IMR-90 (cell line): ENCODE results near the gene LYRM2. TPM values are rescaled to one million over a fixed set of nuclear protein-coding genes. Genes with fewer than 3 reads are reported as not detected.

ENCODE experiments used
- ATAC-seq: fragments of 200-7000 bp; cut with Tn5 transposase; 2 replicates; pipeline ENCODE4 v1.9.1; 2020; ENCODE audit warnings: low read depth, mild to moderate bottlenecking, moderate library complexity
- BruUV-seq: library from RNA; stranded (reverse); fragments of 400-500 nt; replicated peaks from 2 replicates; lab custom pipeline; 2021; lab: Mats Ljungman, UMichigan
- CTCF ChIA-PET: fragments of 300-600 bp; formaldehyde crosslinking; extraction: SDS; loops from one replicate; lab custom pipeline; 2021; ENCODE audit warnings: antibody characterized with exemption; lab: Yijun Ruan, JAX
- POLR2A ChIA-PET: fragments of 300-600 bp; sonication (Branson Sonifier 250); formaldehyde crosslinking; loops from one replicate; lab custom pipeline; 2022; ENCODE audit warnings: antibody characterized with exemption; ENCODE audit not compliant: unreplicated experiment; lab: Charles Lee
- DNase-seq: peaks from one replicate; pipeline ENCODE4 v3.0.0; 2013
- H2AFZ ChIP-seq: replicated peaks from 2 replicates; pipeline ENCODE3; 2013; ENCODE audit warnings: low read length, mild to moderate bottlenecking; ENCODE audit not compliant: poor library complexity
- H2AK5ac ChIP-seq: 2 replicates; pipeline ENCODE4 v1.6.1; 2013; ENCODE audit warnings: low read depth, low read length, inconsistent platforms
- H2AK9ac ChIP-seq: replicated peaks from 2 replicates; pipeline ENCODE3; 2013; ENCODE audit warnings: mild to moderate bottlenecking, low read depth, low read length, moderate library complexity; ENCODE audit not compliant: poor library complexity
- H2BK120ac ChIP-seq: 2 replicates; pipeline ENCODE4 v1.6.1; 2013; ENCODE audit warnings: low read depth, low read length, inconsistent platforms
- H2BK15ac ChIP-seq: 3 replicates; pipeline ENCODE4 v1.6.1; 2013; ENCODE audit warnings: low read depth, low read length, inconsistent platforms
- H2BK20ac ChIP-seq: 2 replicates; pipeline ENCODE4 v1.6.1; 2013; ENCODE audit warnings: low read depth, mild to moderate bottlenecking, inconsistent platforms, low read length, moderate library complexity
- H2BK5ac ChIP-seq: 2 replicates; pipeline ENCODE4 v1.6.1; 2013; ENCODE audit warnings: mild to moderate bottlenecking, low read depth, low read length, inconsistent platforms; ENCODE audit not compliant: poor library complexity, severe bottlenecking
- H3K14ac ChIP-seq: replicated peaks from 2 replicates; pipeline ENCODE4 v1.6.1; 2013; ENCODE audit warnings: low read depth, low read length, inconsistent platforms
- H3K18ac ChIP-seq: 2 replicates; pipeline ENCODE4 v1.6.1; 2013; ENCODE audit warnings: low read depth, low read length, control low read depth
- H3K23ac ChIP-seq: 2 replicates; pipeline ENCODE4 v1.6.1; 2013; ENCODE audit warnings: low read depth, low read length, inconsistent platforms
- H3K27ac ChIP-seq: 2 replicates; pipeline ENCODE4 v1.5.1; 2013; ENCODE audit warnings: mild to moderate bottlenecking, control low read depth, low read length; ENCODE audit not compliant: insufficient read depth
- H3K27me3 ChIP-seq: 2 replicates; pipeline ENCODE4 v1.6.1; 2013; ENCODE audit warnings: low read length; ENCODE audit not compliant: control insufficient read depth, insufficient read depth
- H3K36me3 ChIP-seq: 2 replicates; pipeline ENCODE4 v1.6.1; 2013; ENCODE audit warnings: low read length, mixed read lengths; ENCODE audit not compliant: control insufficient read depth, insufficient read depth
- H3K4ac ChIP-seq: 2 replicates; pipeline ENCODE4 v1.6.1; 2013; ENCODE audit warnings: low read depth, low read length, inconsistent platforms
- H3K4me1 ChIP-seq: 2 replicates; pipeline ENCODE4 v1.6.1; 2013; ENCODE audit warnings: low read length, mixed read lengths; ENCODE audit not compliant: control insufficient read depth, insufficient read depth
- H3K4me2 ChIP-seq: 2 replicates; pipeline ENCODE4 v1.6.1; 2013; ENCODE audit warnings: low read depth, mild to moderate bottlenecking, control low read depth, low read length, moderate library complexity
- H3K4me3 ChIP-seq: 2 replicates; pipeline ENCODE4 v1.5.1; 2013; ENCODE audit warnings: low read depth, mild to moderate bottlenecking, control low read depth, low read length, moderate library complexity; ENCODE audit not compliant: insufficient read depth
- H3K56ac ChIP-seq: 2 replicates; pipeline ENCODE4 v1.6.1; 2013; ENCODE audit warnings: low read length, inconsistent platforms; ENCODE audit not compliant: insufficient read depth; ENCODE audit errors: extremely low read depth
- H3K79me1 ChIP-seq, 2 experiments: 2 replicates each; pipeline ENCODE4 v1.6.1; 2013; ENCODE audit warnings: low read length in 2 of 2, inconsistent platforms in 1 of 2, low read depth in 1 of 2
- H3K9ac ChIP-seq: 2 replicates; pipeline ENCODE4 v1.6.1; 2013; ENCODE audit warnings: low read depth, low read length, control low read depth
- H3K9me1 ChIP-seq: 2 replicates; pipeline ENCODE4 v1.6.1; 2013; ENCODE audit warnings: low read length, inconsistent platforms; ENCODE audit not compliant: insufficient read depth
- H3K9me3 ChIP-seq: 2 replicates; pipeline ENCODE4 v1.6.1; 2013; ENCODE audit warnings: low read length; ENCODE audit not compliant: control insufficient read depth, insufficient read depth
- H4K20me1 ChIP-seq: 2 replicates; pipeline ENCODE4 v1.6.1; 2013; ENCODE audit warnings: low read length, inconsistent platforms; ENCODE audit not compliant: insufficient read depth
- H4K5ac ChIP-seq: 2 replicates; pipeline ENCODE4 v1.6.1; 2013; ENCODE audit warnings: mild to moderate bottlenecking, low read depth, low read length, control low read depth
- H4K8ac ChIP-seq, 2 experiments: 2 replicates each; pipeline ENCODE4 v1.6.1; 2013; ENCODE audit warnings: low read depth in 2 of 2, low read length in 2 of 2, control low read depth in 1 of 2, inconsistent platforms in 1 of 2
- H4K91ac ChIP-seq: 2 replicates; pipeline ENCODE4 v1.6.1; 2013; ENCODE audit warnings: low read depth, low read length, inconsistent platforms; ENCODE audit not compliant: insufficient read depth
- BHLHE40 ChIP-seq: fragments of 150-350 bp; IDR thresholded peaks from 2 replicates; pipeline ENCODE4 v1.6.1; 2016; ENCODE audit warnings: mild to moderate bottlenecking, low read depth, low read length
- CEBPB ChIP-seq: IDR thresholded peaks from 2 replicates; pipeline ENCODE4 v1.6.1; 2012; ENCODE audit warnings: low read depth, low read length, improper control_type of control experiment
- CHD1 ChIP-seq: IDR thresholded peaks from 2 replicates; pipeline ENCODE4 v1.6.1; 2012; ENCODE audit warnings: low read depth, low read length, improper control_type of control experiment
- CTCF ChIP-seq: conservative IDR thresholded peaks from 2 replicates; pipeline ENCODE4 v1.5.1; 2012; ENCODE audit warnings: mild to moderate bottlenecking, low read depth, low read length, improper control_type of control experiment
- FOS ChIP-seq: fragments of 150-350 bp; IDR thresholded peaks from 2 replicates; pipeline ENCODE4 v1.6.1; 2016; ENCODE audit warnings: low read depth, low read length
- MAFK ChIP-seq: IDR thresholded peaks from 2 replicates; pipeline ENCODE4 v1.6.1; 2012; ENCODE audit warnings: low read depth, low read length, improper control_type of control experiment
- MAZ ChIP-seq: IDR thresholded peaks from 2 replicates; pipeline ENCODE4 v1.6.1; 2012; ENCODE audit warnings: low read depth, mild to moderate bottlenecking, low read length, improper control_type of control experiment, moderate library complexity, borderline replicate concordance
- MXI1 ChIP-seq: IDR thresholded peaks from 2 replicates; pipeline ENCODE4 v1.6.1; 2012; ENCODE audit warnings: low read depth, mild to moderate bottlenecking, low read length, moderate library complexity, borderline replicate concordance
- NFE2L2 ChIP-seq: fragments of 150-350 bp; IDR thresholded peaks from 2 replicates; pipeline ENCODE4 v1.6.1; 2016; ENCODE audit warnings: low read depth, mild to moderate bottlenecking, low read length
- POLR2A ChIP-seq: IDR thresholded peaks from 2 replicates; pipeline ENCODE4 v1.6.1; 2012; ENCODE audit warnings: mild to moderate bottlenecking, low read depth, low read length
- RAD21 ChIP-seq: IDR thresholded peaks from 2 replicates; pipeline ENCODE4 v1.6.1; 2012; ENCODE audit warnings: low read length, improper control_type of control experiment
- RCOR1 ChIP-seq: IDR thresholded peaks from 2 replicates; pipeline ENCODE4 v1.6.1; 2012; ENCODE audit warnings: mild to moderate bottlenecking, low read length, improper control_type of control experiment; ENCODE audit not compliant: insufficient replicate concordance
- RFX5 ChIP-seq: IDR thresholded peaks from 2 replicates; pipeline ENCODE4 v1.8.0; 2012; ENCODE audit warnings: low read depth, mild to moderate bottlenecking, low read length, moderate library complexity
- SMC3 ChIP-seq: fragments of 150-350 bp; IDR thresholded peaks from 2 replicates; pipeline ENCODE4 v1.6.1; 2016; ENCODE audit warnings: low read depth, mild to moderate bottlenecking, antibody characterized with exemption, low read length, moderate library complexity
- WGBS, 2 experiments: methylation state at CpG; one replicate each; pipeline versions ENCODE4 v1.1.5 to v1.1.7; 2013; ENCODE audit warnings: missing lambda C conversion rate in 2 of 2; ENCODE audit not compliant: insufficient read length in 1 of 2; ENCODE audit errors: extremely low coverage in 2 of 2; 5-methylcytosine and 5-hydroxymethylcytosine counted together
- dilution Hi-C: fragments of 300-500 bp; cut with HindIII; formaldehyde crosslinking; loops from one replicate; pipeline ENCODE4 v1.14.3; 2018; ENCODE audit warnings: low sequenced_read_pairs; ENCODE audit not compliant: unreplicated experiment
- in situ Hi-C: fragments of 300-500 bp; cut with MboI; formaldehyde crosslinking; loops from 3 replicates; pipeline ENCODE4 v1.14.3; 2019; ENCODE audit warnings: low sequenced_read_pairs, inconsistent platforms, mixed read lengths
- intact Hi-C: fragments of 100-400 bp; cut with micrococcal nuclease; formaldehyde crosslinking; loops from 2 replicates; pipeline ENCODE4 v1.10.0; 2022
- polyA plus RNA-seq, 3 experiments: library from polyadenylated mRNA; depleted of rRNA; stranded (reverse); fragments of >200 nt; gene quantifications; 2 replicates each; pipeline ENCODE4 v1.2.3, GENCODE V29; 2012; ENCODE audit warnings: low replicate concordance in 1 of 3
- total RNA-seq: library from RNA; depleted of rRNA; stranded (reverse); fragments of >200 nt; gene quantifications from 2 replicates; pipeline ENCODE4 v1.2.3, GENCODE V29; 2012
- TF ChIP-seq, protein P1 (sequence below): fragments of 150-350 bp; IDR thresholded peaks from 2 replicates; pipeline ENCODE4 v1.6.1; 2017; ENCODE audit warnings: mild to moderate bottlenecking, antibody characterized with exemption, low read length, low read depth
- TF ChIP-seq, protein P2 (sequence below): fragments of 150-350 bp; IDR thresholded peaks from 2 replicates; pipeline ENCODE4 v1.6.1; 2016; ENCODE audit warnings: low read depth, mild to moderate bottlenecking, low read length, moderate library complexity, borderline replicate concordance

Gene LYRM2
- total and polyA plus RNA-seq, 2 of the 4 experiments (the other 2 are of a cell fraction) = 14.0 to 24.0 TPM

DNA sequence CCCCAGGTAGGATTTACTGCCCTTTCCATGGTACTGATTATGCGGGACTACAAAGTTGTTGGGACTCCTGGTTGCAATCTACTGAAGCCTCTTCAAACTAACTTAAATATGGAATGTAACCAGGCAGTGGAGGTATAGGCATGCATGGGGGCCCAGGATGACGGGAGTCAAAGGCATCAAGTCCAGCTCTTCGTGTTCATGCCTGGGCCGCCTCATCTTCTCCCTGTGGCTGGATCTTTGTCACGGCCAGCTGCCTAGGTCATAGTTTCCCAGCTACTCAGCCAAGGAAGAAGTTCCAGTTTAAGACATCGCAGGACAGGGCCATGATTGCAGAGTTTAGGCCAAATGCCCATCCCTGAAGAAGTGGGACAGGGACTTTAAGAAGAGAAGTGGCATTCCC is 20.5 kb downstream of the LYRM2 start:
- intact Hi-C loops = no loop called here
- Histone ChIP-seq H3K27me3 (peaks cover 2% of the 10 kb centered on the region; the same call in 1 of the 2 replicates), H3K4ac (no peak overlapping the region), H4K5ac (no peak overlapping the region), H3K4me1 (no peaks in the 10 kb centered on the region), H2BK5ac (no peak overlapping the region), H3K79me1 (no peaks in the 10 kb centered on the region), H2BK20ac (no peak overlapping the region), H3K27ac (no peak overlapping the region), H3K9me3 (no peaks in the 10 kb centered on the region), H3K4me2 (no peak overlapping the region), H2AFZ (no peak overlapping the region), H3K18ac (no peak overlapping the region), H3K4me3 (no peak overlapping the region), H3K9me1 (no peaks in the 10 kb centered on the region), H3K36me3 (no peaks in the 10 kb centered on the region), H3K9ac (no peak overlapping the region), H4K91ac (no peak overlapping the region), H2AK5ac (no peak overlapping the region), H4K8ac (no peak overlapping the region), H2AK9ac (no peak overlapping the region), H3K14ac (no peak overlapping the region), H2BK120ac (no peak overlapping the region), H3K56ac (no peak overlapping the region), H4K20me1 (no peaks in the 10 kb centered on the region), H2BK15ac (no peak overlapping the region), H3K23ac (no peak overlapping the region)
- ATAC-seq (no peak), DNase-seq (no peak)
- dilution Hi-C loops = no loop called here
- BruUV-seq = no TSS peak
- ChIA-PET POLR2A (no interaction called here), CTCF (no interaction called here)
- 90% methylated on average over 2 of the region's 6 CpGs; no CpG with 5 or more reads in 1 of the 2 experiments for WGBS, 2 experiments
- no peak for TF ChIP-seq CTCF
- no peak for TF ChIP-seq MAZ
- TF ChIP-seq MAFK = no peak
- no peak for TF ChIP-seq FOS
- no peak for TF ChIP-seq NFE2L2
- TF ChIP-seq RAD21 = no peak
- no peak for TF ChIP-seq POLR2A
- no peak for TF ChIP-seq CEBPB
- TF ChIP-seq, protein P1, sequence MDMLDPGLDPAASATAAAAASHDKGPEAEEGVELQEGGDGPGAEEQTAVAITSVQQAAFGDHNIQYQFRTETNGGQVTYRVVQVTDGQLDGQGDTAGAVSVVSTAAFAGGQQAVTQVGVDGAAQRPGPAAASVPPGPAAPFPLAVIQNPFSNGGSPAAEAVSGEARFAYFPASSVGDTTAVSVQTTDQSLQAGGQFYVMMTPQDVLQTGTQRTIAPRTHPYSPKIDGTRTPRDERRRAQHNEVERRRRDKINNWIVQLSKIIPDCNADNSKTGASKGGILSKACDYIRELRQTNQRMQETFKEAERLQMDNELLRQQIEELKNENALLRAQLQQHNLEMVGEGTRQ = no peak
- TF ChIP-seq SMC3 = no peak
- no peak for TF ChIP-seq RCOR1
- TF ChIP-seq BHLHE40 = no peak
- no peak for TF ChIP-seq MXI1
- TF ChIP-seq CHD1 = no peak
- TF ChIP-seq, protein P2, sequence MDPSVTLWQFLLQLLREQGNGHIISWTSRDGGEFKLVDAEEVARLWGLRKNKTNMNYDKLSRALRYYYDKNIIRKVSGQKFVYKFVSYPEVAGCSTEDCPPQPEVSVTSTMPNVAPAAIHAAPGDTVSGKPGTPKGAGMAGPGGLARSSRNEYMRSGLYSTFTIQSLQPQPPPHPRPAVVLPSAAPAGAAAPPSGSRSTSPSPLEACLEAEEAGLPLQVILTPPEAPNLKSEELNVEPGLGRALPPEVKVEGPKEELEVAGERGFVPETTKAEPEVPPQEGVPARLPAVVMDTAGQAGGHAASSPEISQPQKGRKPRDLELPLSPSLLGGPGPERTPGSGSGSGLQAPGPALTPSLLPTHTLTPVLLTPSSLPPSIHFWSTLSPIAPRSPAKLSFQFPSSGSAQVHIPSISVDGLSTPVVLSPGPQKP = no peak
- TF ChIP-seq RFX5 = no peak
- in situ Hi-C loops = loop anchor here (25.0 kb wide), 1 partner anchor 631 kb away; no protein-coding TSS in a partner anchor
